K562 (cell line): ENCODE measurements around the gene PELI1.

ENCODE experiments used
- BHLHE40 ChIP-seq: IDR thresholded peaks from 2 replicates; pipeline ENCODE4 v1.6.1; 2011; ENCODE audit warnings: low read length, improper control_type of control experiment
- CEBPB ChIP-seq: fragments of 450-650 bp; IDR thresholded peaks from 2 replicates; pipeline ENCODE4 v1.6.1; 2016; ENCODE audit warnings: missing genetic modification characterization, missing compliant biosample characterization
- CREB3 ChIP-seq: fragments of 450-650 bp; conservative IDR thresholded peaks from 2 replicates; pipeline ENCODE4 v1.6.1; 2016; ENCODE audit warnings: missing genetic modification characterization, low read depth, mild to moderate bottlenecking, missing compliant biosample characterization, moderate library complexity
- CTCF ChIP-seq, 3 experiments: IDR thresholded peaks in 2 of 3; conservative IDR thresholded peaks in 1 of 3; 2 replicates each; pipeline ENCODE4 v1.5.1; 2011 to 2012; ENCODE audit warnings: low read length in 3 of 3, mild to moderate bottlenecking in 3 of 3, control low read depth in 2 of 3, improper control_type of control experiment in 1 of 3, inconsistent platforms in 1 of 3, low read depth in 1 of 3, mixed read lengths in 1 of 3, moderate library complexity in 1 of 3; ENCODE audit not compliant: insufficient read depth in 2 of 3
- DPF2 ChIP-seq: fragments of 450-650 bp; IDR thresholded peaks from 2 replicates; pipeline ENCODE4 v1.6.1; 2016
- E2F4 ChIP-seq: sonication (generic); formaldehyde crosslinking; IDR thresholded peaks from 2 replicates; pipeline ENCODE4 v1.8.0; 2022; ENCODE audit warnings: mild to moderate bottlenecking, low read depth, missing genetic modification reagents
- GATAD2B ChIP-seq: fragments of 450-650 bp; IDR thresholded peaks from 2 replicates; pipeline ENCODE4 v1.6.1; 2017; ENCODE audit warnings: mild to moderate bottlenecking, borderline replicate concordance
- IRF1 ChIP-seq: sonication (generic); formaldehyde crosslinking; IDR thresholded peaks from 2 replicates; pipeline ENCODE4 v1.8.0; 2022; ENCODE audit warnings: missing genetic modification reagents, mild to moderate bottlenecking, borderline replicate concordance
- MYNN ChIP-seq, 2 experiments: sonication (generic); formaldehyde crosslinking in 1 of 2; IDR thresholded peaks; 2 replicates each; pipeline versions ENCODE4 v1.5.0 to v1.6.1; 2016 to 2020; ENCODE audit warnings: antibody characterized with exemption in 1 of 2, missing genetic modification reagents in 1 of 2
- PHF20 ChIP-seq: fragments of 450-650 bp; IDR thresholded peaks from 2 replicates; pipeline ENCODE4 v1.6.1; 2018; ENCODE audit not compliant: partially characterized antibody
- TEAD4 ChIP-seq, 2 experiments: sonication (generic) in 1 of 2; formaldehyde crosslinking in 1 of 2; IDR thresholded peaks; 2 replicates each; pipeline versions ENCODE4 v1.6.1 to v1.8.0; 2012 to 2022; ENCODE audit warnings: borderline replicate concordance in 1 of 2, inconsistent platforms in 1 of 2, low read length in 1 of 2, mild to moderate bottlenecking in 1 of 2, missing genetic modification reagents in 1 of 2
- ZNF124 ChIP-seq: sonication (generic); formaldehyde crosslinking; IDR thresholded peaks from 2 replicates; pipeline ENCODE4 v1.8.1; 2022; ENCODE audit warnings: missing genetic modification reagents

GRCh38 chr2:64119369-64119768 lies 24.9 kb downstream of the PELI1 start:
- TF ChIP-seq CEBPB (tag) (no peak), CREB3 (no peak), PHF20 (no peak), ZNF124 (CRISPR knock-in tag) (no peak), CTCF (IDR thresholded peaks at IDR 0.05 in 2 of 3, conservative IDR thresholded peaks at IDR 0.05 in 1 of 3; ENCODE audit: insufficient read depth in 2 of 3, low read depth in 1 of 3, low read length in 3 of 3) (no peak), IRF1 (no peak), BHLHE40 (no peak), TEAD4 (IDR thresholded peaks at IDR 0.05; ENCODE audit: low read length) (no peak), TEAD4 (CRISPR knock-in tag; IDR thresholded peaks at IDR 0.05; ENCODE audit: borderline replicate concordance) (no peak), DPF2 (no peak), E2F4 (CRISPR knock-in tag) (no peak), GATAD2B (no peak), MYNN (IDR thresholded peaks at IDR 0.05) (no peak), MYNN (CRISPR knock-in tag; IDR thresholded peaks at IDR 0.05) (no peak)
